ENCODE data around the gene ZNF385C.

- TF ChIP-seq, protein P1, sequence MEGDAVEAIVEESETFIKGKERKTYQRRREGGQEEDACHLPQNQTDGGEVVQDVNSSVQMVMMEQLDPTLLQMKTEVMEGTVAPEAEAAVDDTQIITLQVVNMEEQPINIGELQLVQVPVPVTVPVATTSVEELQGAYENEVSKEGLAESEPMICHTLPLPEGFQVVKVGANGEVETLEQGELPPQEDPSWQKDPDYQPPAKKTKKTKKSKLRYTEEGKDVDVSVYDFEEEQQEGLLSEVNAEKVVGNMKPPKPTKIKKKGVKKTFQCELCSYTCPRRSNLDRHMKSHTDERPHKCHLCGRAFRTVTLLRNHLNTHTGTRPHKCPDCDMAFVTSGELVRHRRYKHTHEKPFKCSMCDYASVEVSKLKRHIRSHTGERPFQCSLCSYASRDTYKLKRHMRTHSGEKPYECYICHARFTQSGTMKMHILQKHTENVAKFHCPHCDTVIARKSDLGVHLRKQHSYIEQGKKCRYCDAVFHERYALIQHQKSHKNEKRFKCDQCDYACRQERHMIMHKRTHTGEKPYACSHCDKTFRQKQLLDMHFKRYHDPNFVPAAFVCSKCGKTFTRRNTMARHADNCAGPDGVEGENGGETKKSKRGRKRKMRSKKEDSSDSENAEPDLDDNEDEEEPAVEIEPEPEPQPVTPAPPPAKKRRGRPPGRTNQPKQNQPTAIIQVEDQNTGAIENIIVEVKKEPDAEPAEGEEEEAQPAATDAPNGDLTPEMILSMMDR (IDR thresholded peaks at IDR 0.05): no peak
- no peak for TF ChIP-seq POLR2AphosphoS5 (IDR thresholded peaks at IDR 0.05)
- TF ChIP-seq EP300 (IDR thresholded peaks at IDR 0.05): no peak
Observed at GRCh38 chr17:42027961-42028790, 70.1 kb downstream of the ZNF385C start.
